Hepatocyte (in vitro differentiated cells): ENCODE measurements around the gene TM9SF2.

Experiments
- EZH2 ChIP-seq: fragments of 200-600 bp; sonication (generic); IDR thresholded peaks from 2 replicates; pipeline ENCODE4 v1.6.1; 2016; ENCODE audit warnings: antibody characterized with exemption, mild to moderate bottlenecking, borderline replicate concordance
- EZH2phosphoT487 ChIP-seq: fragments of 200-600 bp; sonication (generic); IDR thresholded peaks from one replicate; pipeline ENCODE4 v1.6.1; 2018; ENCODE audit warnings: antibody characterized with exemption, mild to moderate bottlenecking, low read depth, moderate library complexity; ENCODE audit not compliant: unreplicated experiment, severe bottlenecking
- TF ChIP-seq, protein P1 (sequence below): fragments of 200-600 bp; sonication (generic); IDR thresholded peaks from 2 replicates; pipeline ENCODE4 v1.5.1; 2016; ENCODE audit warnings: antibody characterized with exemption, mild to moderate bottlenecking; ENCODE audit not compliant: poor library complexity

DNA sequence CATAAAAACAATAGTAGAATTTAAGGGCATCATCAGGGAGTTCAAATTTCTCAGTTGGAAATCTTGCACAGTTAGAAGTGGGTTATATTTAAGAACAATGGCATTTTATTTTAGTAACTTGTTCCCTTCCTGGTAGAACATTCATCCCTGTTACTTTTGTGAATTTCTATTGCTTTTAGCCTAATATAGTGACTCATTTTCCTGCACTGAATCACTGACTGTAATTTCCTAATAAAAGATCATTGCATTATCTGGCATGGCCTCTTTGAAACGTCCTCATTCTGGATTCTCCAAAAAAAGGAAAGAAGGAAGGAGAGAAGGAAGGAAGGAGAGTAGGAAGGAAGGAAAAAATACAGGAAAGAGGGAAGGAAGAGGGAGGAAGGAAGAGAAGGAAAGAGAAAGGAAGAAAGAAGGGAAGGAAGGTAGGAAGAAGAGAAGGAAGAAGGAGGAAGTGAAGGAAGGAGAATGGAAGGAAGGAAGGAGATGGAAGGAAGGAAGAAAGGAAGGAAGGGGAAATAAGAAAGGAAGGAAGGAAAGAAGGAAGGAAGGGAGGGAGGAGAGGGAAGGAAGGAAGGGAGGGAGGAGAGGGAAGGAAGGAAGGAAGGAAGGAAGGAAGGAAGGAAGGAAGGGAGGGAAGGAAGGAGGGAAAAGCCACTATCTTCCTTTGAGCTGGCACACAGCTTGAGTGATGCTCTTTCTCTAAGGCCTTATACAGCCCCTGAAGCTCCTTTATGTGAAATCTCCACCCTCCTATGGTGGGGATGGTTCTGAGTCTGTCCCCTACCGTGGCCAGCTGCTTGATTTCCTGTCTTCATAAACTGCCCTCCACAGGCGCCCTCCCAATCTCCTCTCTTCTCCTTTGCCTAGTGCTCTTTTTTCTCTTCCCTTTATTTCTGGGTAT is 29.8 kb upstream of the TM9SF2 start:
- TF ChIP-seq, protein P1, sequence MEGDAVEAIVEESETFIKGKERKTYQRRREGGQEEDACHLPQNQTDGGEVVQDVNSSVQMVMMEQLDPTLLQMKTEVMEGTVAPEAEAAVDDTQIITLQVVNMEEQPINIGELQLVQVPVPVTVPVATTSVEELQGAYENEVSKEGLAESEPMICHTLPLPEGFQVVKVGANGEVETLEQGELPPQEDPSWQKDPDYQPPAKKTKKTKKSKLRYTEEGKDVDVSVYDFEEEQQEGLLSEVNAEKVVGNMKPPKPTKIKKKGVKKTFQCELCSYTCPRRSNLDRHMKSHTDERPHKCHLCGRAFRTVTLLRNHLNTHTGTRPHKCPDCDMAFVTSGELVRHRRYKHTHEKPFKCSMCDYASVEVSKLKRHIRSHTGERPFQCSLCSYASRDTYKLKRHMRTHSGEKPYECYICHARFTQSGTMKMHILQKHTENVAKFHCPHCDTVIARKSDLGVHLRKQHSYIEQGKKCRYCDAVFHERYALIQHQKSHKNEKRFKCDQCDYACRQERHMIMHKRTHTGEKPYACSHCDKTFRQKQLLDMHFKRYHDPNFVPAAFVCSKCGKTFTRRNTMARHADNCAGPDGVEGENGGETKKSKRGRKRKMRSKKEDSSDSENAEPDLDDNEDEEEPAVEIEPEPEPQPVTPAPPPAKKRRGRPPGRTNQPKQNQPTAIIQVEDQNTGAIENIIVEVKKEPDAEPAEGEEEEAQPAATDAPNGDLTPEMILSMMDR: no peak
- TF ChIP-seq EZH2 (no peak), EZH2phosphoT487 (no peak)
